H9 (cell line): ENCODE results near the gene CASTOR1. TPM values are rescaled to one million over a fixed set of nuclear protein-coding genes. Genes with fewer than 3 reads are reported as not detected.

Experiments used
- DNase-seq: peaks from one replicate; pipeline ENCODE4 v3.0.0-alpha.2; 2017
- H2AFZ ChIP-seq: one replicate; pipeline ENCODE4 v1.6.1; 2013; ENCODE audit warnings: mild to moderate bottlenecking, low read length, control low read depth, moderate library complexity
- H2AK5ac ChIP-seq: 2 replicates; pipeline ENCODE4 v1.6.1; 2013; ENCODE audit warnings: low read length, control low read depth, mixed read lengths; ENCODE audit not compliant: insufficient read length
- H2BK120ac ChIP-seq: one replicate; pipeline ENCODE4 v1.6.1; 2013; ENCODE audit warnings: low read depth, mild to moderate bottlenecking, low read length, control low read depth, inconsistent platforms; ENCODE audit not compliant: poor library complexity, severe bottlenecking
- H2BK12ac ChIP-seq: 2 replicates; pipeline ENCODE4 v1.6.1; 2013; ENCODE audit warnings: low read length, control low read depth, mixed read lengths, low read depth; ENCODE audit not compliant: insufficient read length
- H2BK15ac ChIP-seq: 2 replicates; pipeline ENCODE4 v1.6.1; 2013; ENCODE audit warnings: low read depth, low read length, control low read depth
- H2BK20ac ChIP-seq: one replicate; pipeline ENCODE4 v1.6.1; 2013; ENCODE audit warnings: low read depth, mild to moderate bottlenecking, low read length, control low read depth, inconsistent platforms; ENCODE audit not compliant: poor library complexity, severe bottlenecking
- H2BK5ac ChIP-seq: 2 replicates; pipeline ENCODE4 v1.6.1; 2013; ENCODE audit warnings: low read length, control low read depth, mixed read lengths; ENCODE audit not compliant: insufficient read length
- H3K14ac ChIP-seq: 2 replicates; pipeline ENCODE4 v1.6.1; 2013; ENCODE audit warnings: low read length, control low read depth; ENCODE audit not compliant: insufficient read depth
- H3K18ac ChIP-seq: 2 replicates; pipeline ENCODE4 v1.6.1; 2013; ENCODE audit warnings: low read depth, mild to moderate bottlenecking, mixed read lengths, low read length, control low read depth; ENCODE audit not compliant: insufficient read length
- H3K23ac ChIP-seq: 2 replicates; pipeline ENCODE4 v1.6.1; 2013; ENCODE audit warnings: low read length, control low read depth, mixed read lengths, low read depth; ENCODE audit not compliant: insufficient read length
- H3K23me2 ChIP-seq: 2 replicates; pipeline ENCODE4 v1.6.1; 2013; ENCODE audit warnings: low read depth, mild to moderate bottlenecking, mixed read lengths, low read length, control low read depth; ENCODE audit not compliant: insufficient read length, poor library complexity, severe bottlenecking
- H3K27ac ChIP-seq: 2 replicates; pipeline ENCODE4 v1.5.1; 2013; ENCODE audit warnings: low read length, control low read depth, mixed read lengths, low read depth; ENCODE audit not compliant: insufficient read length
- H3K27me3 ChIP-seq: 2 replicates; pipeline ENCODE4 v1.6.1; 2013; ENCODE audit warnings: low read length, control low read depth, inconsistent platforms; ENCODE audit not compliant: insufficient read depth
- H3K4ac ChIP-seq: 2 replicates; pipeline ENCODE4 v1.6.1; 2013; ENCODE audit warnings: low read depth, mild to moderate bottlenecking, control low read depth, inconsistent platforms, low read length, moderate library complexity
- H3K4me1 ChIP-seq: 2 replicates; pipeline ENCODE4 v1.6.1; 2013; ENCODE audit warnings: low read length, control low read depth, inconsistent platforms; ENCODE audit not compliant: insufficient read depth
- H3K4me2 ChIP-seq: 2 replicates; pipeline ENCODE4 v1.6.1; 2013; ENCODE audit warnings: low read length, control low read depth, mixed read lengths; ENCODE audit not compliant: insufficient read length, insufficient read depth
- H3K56ac ChIP-seq: 2 replicates; pipeline ENCODE4 v1.6.1; 2013; ENCODE audit warnings: low read depth, mild to moderate bottlenecking, mixed read lengths, low read length, control low read depth; ENCODE audit not compliant: insufficient read length
- H3K79me1 ChIP-seq: 2 replicates; pipeline ENCODE4 v1.6.1; 2013; ENCODE audit warnings: low read depth, mild to moderate bottlenecking, moderate library complexity, low read length, control low read depth, inconsistent platforms; ENCODE audit not compliant: insufficient read depth, poor library complexity, severe bottlenecking
- H3K79me2 ChIP-seq: 2 replicates; pipeline ENCODE4 v1.6.1; 2013; ENCODE audit warnings: low read length, control low read depth, inconsistent platforms; ENCODE audit not compliant: insufficient read depth
- H3K9ac ChIP-seq: 2 replicates; pipeline ENCODE4 v1.6.1; 2013; ENCODE audit warnings: low read length, control low read depth, mixed read lengths; ENCODE audit not compliant: insufficient read length; ENCODE audit errors: extremely low read depth
- H3K9me3 ChIP-seq: one replicate; pipeline ENCODE4 v1.6.1; 2013; ENCODE audit warnings: low read depth, low read length, inconsistent platforms; ENCODE audit not compliant: control insufficient read depth
- H3T11ph ChIP-seq: one replicate; pipeline ENCODE4 v1.6.1; 2013; ENCODE audit warnings: mild to moderate bottlenecking, low read length, control low read depth, inconsistent platforms
- H4K20me1 ChIP-seq: one replicate; pipeline ENCODE4 v1.6.1; 2013; ENCODE audit not compliant: control insufficient read depth, insufficient read length, insufficient read depth
- H4K5ac ChIP-seq: 2 replicates; pipeline ENCODE4 v1.6.1; 2013; ENCODE audit warnings: low read depth, mild to moderate bottlenecking, mixed read lengths, low read length, control low read depth; ENCODE audit not compliant: insufficient read length
- H4K8ac ChIP-seq: replicated peaks from 2 replicates; pipeline ENCODE4 v1.6.1; 2013; ENCODE audit warnings: low read length, control low read depth, mixed read lengths, low read depth; ENCODE audit not compliant: insufficient read length
- H4K91ac ChIP-seq: 2 replicates; pipeline ENCODE4 v1.6.1; 2013; ENCODE audit warnings: low read depth, mild to moderate bottlenecking, moderate library complexity, mixed read lengths, low read length, control low read depth; ENCODE audit not compliant: insufficient read length
- H3K27ac Mint-ChIP-seq, 3 experiments: 2 replicates in 2 of 3; 3 replicates in 1 of 3; pipeline ENCODE4 v1.8.0; 2020 to 2021; ENCODE audit warnings: mixed read lengths in 3 of 3, mild to moderate bottlenecking in 1 of 3, moderate library complexity in 1 of 3
- H3K27me3 Mint-ChIP-seq: 2 replicates; pipeline ENCODE4 v1.8.0; 2021; ENCODE audit warnings: low read depth, mild to moderate bottlenecking, moderate library complexity, mixed read lengths
- H3K36me3 Mint-ChIP-seq, 3 experiments: 2 replicates in 2 of 3; 3 replicates in 1 of 3; pipeline ENCODE4 v1.8.0; 2020 to 2021; ENCODE audit warnings: low read depth in 3 of 3, mixed read lengths in 3 of 3; ENCODE audit not compliant: insufficient read depth in 1 of 3
- H3K4me1 Mint-ChIP-seq, 2 experiments: 2 replicates each; pipeline ENCODE4 v1.8.0; 2020; ENCODE audit warnings: mixed read lengths in 2 of 2
- H3K4me3 Mint-ChIP-seq, 2 experiments: 2 replicates in 1 of 2; 3 replicates in 1 of 2; pipeline ENCODE4 v1.8.0; 2020 to 2021; ENCODE audit warnings: mild to moderate bottlenecking in 2 of 2, mixed read lengths in 2 of 2, moderate library complexity in 1 of 2
- H3K9me3 Mint-ChIP-seq, 2 experiments: 2 replicates in 1 of 2; 3 replicates in 1 of 2; pipeline ENCODE4 v1.8.0; 2020; ENCODE audit warnings: mild to moderate bottlenecking in 2 of 2, mixed read lengths in 2 of 2, moderate library complexity in 1 of 2
- CTCF ChIP-seq: fragments of 200-600 bp; sonication (generic); conservative IDR thresholded peaks from 3 replicates; pipeline ENCODE4 v1.8.0; 2021; ENCODE audit warnings: antibody characterized with exemption, mild to moderate bottlenecking
- WGBS: extraction: QIAGEN DNeasy Blood & Tissue Kit; methylation state at CpG from one replicate; pipeline ENCODE4 v1.1.7; 2013; ENCODE audit warnings: missing lambda C conversion rate, low lambda C conversion rate, mixed read lengths; ENCODE audit not compliant: insufficient read length; ENCODE audit errors: extremely low coverage; 5-methylcytosine and 5-hydroxymethylcytosine counted together
- total RNA-seq: library from RNA; stranded (reverse); gene quantifications from 2 replicates; pipeline ENCODE4 v1.2.1, GENCODE V29; 2021

CASTOR1 gene
- total RNA-seq, 1 experiment from 2014 or later: 8.8 TPM

DNA sequence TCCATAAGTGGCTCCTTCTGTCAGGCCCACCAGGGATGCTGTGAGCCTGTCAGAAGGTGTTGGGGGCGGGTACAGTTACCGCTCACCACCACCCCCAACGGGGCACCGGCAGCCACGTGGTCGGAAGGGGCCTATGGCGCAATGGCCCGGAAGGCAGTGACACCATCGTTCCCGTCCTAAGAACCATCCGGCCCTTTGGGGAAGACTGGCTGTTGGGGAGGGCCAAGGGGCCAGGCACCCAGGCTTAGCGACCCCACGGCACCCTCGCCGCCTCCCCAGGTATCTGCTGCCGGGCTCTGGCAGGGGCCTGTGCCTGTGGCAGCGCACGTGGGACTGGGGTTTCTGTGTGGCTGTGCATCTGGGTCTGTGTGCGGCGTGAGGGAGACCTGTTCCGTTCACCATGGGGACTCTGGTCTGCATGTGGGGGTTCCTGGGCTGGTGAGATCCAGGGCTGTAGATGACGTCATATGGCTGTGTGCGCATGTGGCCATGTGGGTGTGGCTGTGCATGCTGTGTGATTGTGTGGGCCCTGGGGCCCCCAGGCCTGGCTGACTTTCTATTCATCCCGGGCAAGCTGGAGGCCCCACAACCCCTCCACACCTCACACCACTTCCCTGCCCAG, 23.4 kb downstream of the CASTOR1 start:
- Histone ChIP-seq H3K27ac (no peak overlapping the region), H3K56ac (no peak overlapping the region), H3K9me3 (no peaks in the 10 kb centered on the region), H4K8ac (no peak overlapping the region), H3K79me1 (no peaks in the 10 kb centered on the region), H3T11ph (no peak overlapping the region), H3K14ac (no peak overlapping the region; the same call in 1 of the 2 replicates), H3K23ac (no peak overlapping the region), H2AFZ (no peak overlapping the region), H3K18ac (no peak overlapping the region), H3K4me1 (no peaks in the 10 kb centered on the region), H2AK5ac (no peak overlapping the region), H2BK15ac (no peak overlapping the region), H2BK12ac (no peak overlapping the region), H3K4ac (no peak overlapping the region), H4K20me1 (no peaks in the 10 kb centered on the region), H4K91ac (no peak overlapping the region), H4K5ac (no peak overlapping the region), H2BK5ac (no peak overlapping the region), H3K27me3 (no peaks in the 10 kb centered on the region; the same call in 1 of the 2 replicates), H2BK20ac (no peak overlapping the region), H3K23me2 (no peaks in the 10 kb centered on the region), H3K9ac (no peak overlapping the region), H3K79me2 (no peaks in the 10 kb centered on the region), H2BK120ac (no peak overlapping the region), H3K4me2 (no peak overlapping the region)
- peaks cover 11% of the 10 kb centered on the region for H3K27me3 Mint-ChIP-seq
- H3K4me1 Mint-ChIP-seq: peaks cover 4 to 14% of the 10 kb centered on the region in 2 experiments
- H3K27ac Mint-ChIP-seq: no peak overlapping the region
- no CpG with 5 or more reads among the region's 24 CpGs for WGBS
- H3K4me3 Mint-ChIP-seq: no peak overlapping the region
- no peaks in the 10 kb centered on the region for H3K36me3 Mint-ChIP-seq
- H3K9me3 Mint-ChIP-seq: no peaks in the 10 kb centered on the region
- no peak for TF ChIP-seq CTCF
- DNase-seq: no peak
